ENCODE data around the gene CDH11. TPM values are rescaled to one million over a fixed set of nuclear protein-coding genes. Genes with fewer than 3 reads are reported as not detected.

CDH11 gene
- polyA plus RNA-seq, 1 donor from 2014 or later: 22.9 TPM

GRCh38 chr16:64925166-64925565, 196.7 kb downstream of the CDH11 start:
- Histone ChIP-seq H3K36me3 (ENCODE audit: insufficient read depth, low read length) (no peaks in the 10 kb centered on the region), H3K4me3 (ENCODE audit: low read length) (no peak overlapping the region), H3K9me3 (ENCODE audit: low read length) (peaks cover 12% of the 10 kb centered on the region), H3K27me3 (ENCODE audit: insufficient read depth, low read depth, low read length) (no peaks in the 10 kb centered on the region), H3K9me2 (ENCODE audit: insufficient read depth, low read length) (no peaks in the 10 kb centered on the region), H3K9ac (ENCODE audit: low read length) (no peak overlapping the region), H4K20me1 (ENCODE audit: insufficient read depth) (no peaks in the 10 kb centered on the region), H3K4me2 (ENCODE audit: low read length) (no peak overlapping the region), H2AFZ (ENCODE audit: low read depth, low read length) (no peak overlapping the region), H3K79me2 (replicated peaks; ENCODE audit: insufficient read depth, low read length) (no peaks in the 10 kb centered on the region), H3F3A (ENCODE audit: insufficient read depth, low read length, poor library complexity, severe bottlenecking) (no peaks in the 10 kb centered on the region), H3K27ac (ENCODE audit: low read length) (no peak overlapping the region)
- TF ChIP-seq SMC3 (conservative IDR thresholded peaks at IDR 0.05; ENCODE audit: poor library complexity) (no peak), EP300 (conservative IDR thresholded peaks at IDR 0.05; ENCODE audit: poor library complexity, severe bottlenecking) (no peak), RAD21 (conservative IDR thresholded peaks at IDR 0.05) (no peak), POLR2AphosphoS5 (IDR thresholded peaks at IDR 0.05) (no peak), REST (IDR thresholded peaks at IDR 0.05; ENCODE audit: borderline replicate concordance) (no peak), MXI1 (conservative IDR thresholded peaks at IDR 0.05; ENCODE audit: poor library complexity, severe bottlenecking) (no peak), TAF1 (IDR thresholded peaks at IDR 0.05; ENCODE audit: low read depth) (no peak), EZH2 (IDR thresholded peaks at IDR 0.05; ENCODE audit: borderline replicate concordance, insufficient read depth, low read length, poor library complexity, severe bottlenecking) (no peak), CTCF (IDR thresholded peaks at IDR 0.05; ENCODE audit: poor library complexity, severe bottlenecking) (no peak)

GRCh38 chr16:64924086-64924485, 197.8 kb downstream of the CDH11 start:
- Histone ChIP-seq H3K4me3 (ENCODE audit: low read length) (no peak overlapping the region), H3K27me3 (ENCODE audit: insufficient read depth, low read depth, low read length) (no peaks in the 10 kb centered on the region), H3K27ac (ENCODE audit: low read length) (no peak overlapping the region), H4K20me1 (ENCODE audit: insufficient read depth) (no peaks in the 10 kb centered on the region), H2AFZ (ENCODE audit: low read depth, low read length) (no peak overlapping the region), H3K36me3 (ENCODE audit: insufficient read depth, low read length) (no peaks in the 10 kb centered on the region), H3K9ac (ENCODE audit: low read length) (no peak overlapping the region), H3K9me2 (ENCODE audit: insufficient read depth, low read length) (no peaks in the 10 kb centered on the region), H3K79me2 (replicated peaks; ENCODE audit: insufficient read depth, low read length) (no peaks in the 10 kb centered on the region), H3F3A (ENCODE audit: insufficient read depth, low read length, poor library complexity, severe bottlenecking) (no peaks in the 10 kb centered on the region), H3K4me2 (ENCODE audit: low read length) (no peak overlapping the region), H3K9me3 (ENCODE audit: low read length) (peaks cover 12% of the 10 kb centered on the region)
- TF ChIP-seq EP300 (conservative IDR thresholded peaks at IDR 0.05; ENCODE audit: poor library complexity, severe bottlenecking): no peak
- no peak for TF ChIP-seq RAD21 (conservative IDR thresholded peaks at IDR 0.05)
- TF ChIP-seq EZH2 (IDR thresholded peaks at IDR 0.05; ENCODE audit: borderline replicate concordance, insufficient read depth, low read length, poor library complexity, severe bottlenecking): no peak
- no peak for TF ChIP-seq SMC3 (conservative IDR thresholded peaks at IDR 0.05; ENCODE audit: poor library complexity)
- TF ChIP-seq TAF1 (IDR thresholded peaks at IDR 0.05; ENCODE audit: low read depth): no peak
- TF ChIP-seq REST (IDR thresholded peaks at IDR 0.05; ENCODE audit: borderline replicate concordance): no peak
- TF ChIP-seq CTCF (IDR thresholded peaks at IDR 0.05; ENCODE audit: poor library complexity, severe bottlenecking): no peak
- no peak for TF ChIP-seq MXI1 (conservative IDR thresholded peaks at IDR 0.05; ENCODE audit: poor library complexity, severe bottlenecking)
- TF ChIP-seq POLR2AphosphoS5 (IDR thresholded peaks at IDR 0.05): no peak
